ENCODE measurements around the gene PARP3.

The PARP3 gene

GRCh38 chr3:51966922-51967383 is 24.8 kb downstream of the PARP3 start:
- no peak for DNase-seq (ENCODE audit: low read depth, low spot score)

GRCh38 chr3:51967384-51968169 is 25.4 kb downstream of the PARP3 start, which contains the start of gene PCBP4:
Gene PCBP4 (minus strand): TSS chr3:51967454. CDS start chr3:51961240, 6,214 bp downstream.
- no peak for DNase-seq (ENCODE audit: low read depth, low spot score)

- DNase-seq (ENCODE audit: low read depth, low spot score) = no peak
These were observed 26.1 kb downstream of the PARP3 start for GRCh38 chr3:51968170-51968775.

GRCh38 chr3:51968883-51969678 is 26.9 kb downstream of the PARP3 start:
- DNase-seq (ENCODE audit: low read depth, low spot score) = no peak

- no peak for DNase-seq (ENCODE audit: low read depth, low spot score)
These were observed 27.7 kb downstream of the PARP3 start for GRCh38 chr3:51969841-51970240.

- DNase-seq (ENCODE audit: low read depth, low spot score) = no peak
These were observed 28.6 kb downstream of the PARP3 start for GRCh38 chr3:51970606-51971300.

- no peak for DNase-seq (ENCODE audit: low read depth, low spot score)
These were observed 29.2 kb downstream of the PARP3 start for GRCh38 chr3:51971350-51971749.

- no peak for DNase-seq (ENCODE audit: low read depth, low spot score)
These were observed 32.3 kb downstream of the PARP3 start for GRCh38 chr3:51974277-51974962.

GRCh38 chr3:51974963-51975851 is 33.0 kb downstream of the PARP3 start, which contains the start of gene ABHD14A:
Gene ABHD14A (plus strand): TSS chr3:51975064. CDS start chr3:51975136, 72 bp downstream.
- DNase-seq (ENCODE audit: low read depth, low spot score) = no peak

GRCh38 chr3:51975852-51976549 is 33.8 kb downstream of the PARP3 start:
- DNase-seq (ENCODE audit: low read depth, low spot score) = no peak

GRCh38 chr3:51977446-51978142 is 35.4 kb downstream of the PARP3 start:
- no peak for DNase-seq (ENCODE audit: low read depth, low spot score)

GRCh38 chr3:51978143-51978502 is 36.0 kb downstream of the PARP3 start:
- no peak for DNase-seq (ENCODE audit: low read depth, low spot score)

GRCh38 chr3:51980253-51980652 is 38.1 kb downstream of the PARP3 start:
- no peak for DNase-seq (ENCODE audit: low read depth, low spot score)

- DNase-seq (ENCODE audit: low read depth, low spot score) = no peak
These were observed 40.2 kb downstream of the PARP3 start for GRCh38 chr3:51982352-51982837.

- no peak for DNase-seq (ENCODE audit: low read depth, low spot score)
These were observed 40.8 kb downstream of the PARP3 start, which contains the start of gene ACY1 for GRCh38 chr3:51982838-51983577. Gene ACY1 (plus strand): TSS chr3:51983535. CDS start chr3:51984065, 530 bp downstream.

- no peak for DNase-seq (ENCODE audit: low read depth, low spot score)
These were observed 41.6 kb downstream of the PARP3 start for GRCh38 chr3:51983578-51984268.

- DNase-seq (ENCODE audit: low read depth, low spot score) = no peak
These were observed 42.1 kb downstream of the PARP3 start for GRCh38 chr3:51984269-51984647.

Measured in iPS DF 19.7 (cell line).